GM12878 (cell line): ENCODE results near the gene PTPRM. TPM values are rescaled to one million over a fixed set of nuclear protein-coding genes. Genes with fewer than 3 reads are reported as not detected.

Source experiments
- ATAC-seq: fragments of 200-7000 bp; cut with Tn5 transposase; 3 replicates; pipeline ENCODE4 v1.9.1; 2020; ENCODE audit warnings: mild to moderate bottlenecking, moderate library complexity
- BruUV-seq: library from RNA; stranded (reverse); fragments of 400-500 nt; replicated peaks from 2 replicates; lab custom pipeline; 2021; lab: Mats Ljungman, UMichigan
- CTCF ChIA-PET: fragments of 300-600 bp; sonication (Branson Sonifier 250); formaldehyde crosslinking; extraction: SDS; loops from one replicate; lab custom pipeline; 2021; ENCODE audit warnings: inconsistent platforms; lab: Yijun Ruan, JAX
- POLR2A ChIA-PET: fragments of 350-600 bp; formaldehyde crosslinking; extraction: SDS; loops from one replicate; lab custom pipeline; 2021; ENCODE audit warnings: inconsistent platforms; lab: Charles Lee
- RAD21 ChIA-PET: fragments of 300-600 bp; sonication (Branson Sonifier 250); formaldehyde crosslinking; loops from one replicate; lab custom pipeline; 2023; ENCODE audit warnings: antibody characterized with exemption; ENCODE audit not compliant: unreplicated experiment; lab: Charles Lee
- SMC1A ChIA-PET: fragments of 300-600 bp; sonication (Branson Sonifier 250); formaldehyde crosslinking; loops from one replicate; lab custom pipeline; 2023; ENCODE audit not compliant: unreplicated experiment, uncharacterized antibody; lab: Charles Lee
- DNase-seq: peaks from one replicate; pipeline ENCODE4 v3.0.0-alpha.2; 2011; ENCODE audit warnings: low read depth, low spot score
- FAIRE-seq: peaks from 3 replicates; lab custom pipeline; 2011; peaks lifted over from hg19 to GRCh38; lab: Jason Lieb, UNC
- H2AFZ ChIP-seq: 2 replicates; pipeline ENCODE4 v1.6.0; 2011; ENCODE audit warnings: low read depth, low read length, control low read depth; ENCODE audit not compliant: control insufficient read depth
- H3K27ac ChIP-seq: 2 replicates; pipeline ENCODE4 v1.5.1; 2011; ENCODE audit warnings: control low read depth; ENCODE audit not compliant: control insufficient read depth, insufficient read depth
- H3K27me3 ChIP-seq, 2 experiments: replicated peaks in 1 of 2; 2 replicates each; pipeline versions ENCODE4 v1.6.0 to v1.6.1; 2011; ENCODE audit warnings: low read length in 1 of 2; ENCODE audit not compliant: control insufficient read depth in 2 of 2, insufficient read depth in 2 of 2
- H3K36me3 ChIP-seq, 2 experiments: 2 replicates each; pipeline ENCODE4 v1.5.1; 2011; ENCODE audit warnings: low read length in 1 of 2; ENCODE audit not compliant: control insufficient read depth in 2 of 2, insufficient read depth in 2 of 2
- H3K4me1 ChIP-seq: 2 replicates; pipeline ENCODE4 v1.6.1; 2011; ENCODE audit warnings: mild to moderate bottlenecking, low read length, moderate library complexity, mixed read lengths; ENCODE audit not compliant: control insufficient read depth, insufficient read depth
- H3K4me2 ChIP-seq: 2 replicates; pipeline ENCODE4 v1.6.0; 2011; ENCODE audit warnings: control low read depth; ENCODE audit not compliant: control insufficient read depth, insufficient read depth
- H3K4me3 ChIP-seq: fragments of 200-600 bp; sonication (generic); 2 replicates; pipeline ENCODE4 v1.5.1; 2016
- H3K79me2 ChIP-seq: 2 replicates; pipeline ENCODE4 v1.6.0; 2011; ENCODE audit warnings: low read length; ENCODE audit not compliant: control insufficient read depth, insufficient read depth
- H3K9ac ChIP-seq: 2 replicates; pipeline ENCODE4 v1.8.0; 2011; ENCODE audit warnings: low read length, control low read depth, mixed read lengths; ENCODE audit not compliant: control insufficient read depth, insufficient read depth
- H3K9me3 ChIP-seq: replicated peaks from 3 replicates; pipeline ENCODE4 v1.5.1; 2011; ENCODE audit warnings: mild to moderate bottlenecking, low read length; ENCODE audit not compliant: control insufficient read depth, insufficient read depth
- H4K20me1 ChIP-seq: 2 replicates; pipeline ENCODE4 v1.6.0; 2011; ENCODE audit not compliant: control insufficient read depth, insufficient read depth
- ASH2L ChIP-seq: fragments of 300-600, 200-600 bp; sonication (generic); IDR thresholded peaks from 2 replicates; pipeline ENCODE4 v1.6.1; 2017; ENCODE audit warnings: low read depth, mild to moderate bottlenecking, borderline replicate concordance
- BCL11A ChIP-seq: IDR thresholded peaks from 2 replicates; pipeline ENCODE4 v1.6.1; 2011; ENCODE audit warnings: low read depth, low read length
- BMI1 ChIP-seq: fragments of 450-650 bp; IDR thresholded peaks from 2 replicates; pipeline ENCODE4 v1.6.1; 2016; ENCODE audit warnings: mild to moderate bottlenecking, moderate library complexity, borderline replicate concordance
- CBFB ChIP-seq: IDR thresholded peaks from 2 replicates; pipeline ENCODE4 v1.6.1; 2016; ENCODE audit warnings: antibody characterized with exemption, low read depth
- CBX5 ChIP-seq: sonication (generic); IDR thresholded peaks from 2 replicates; pipeline ENCODE4 v1.6.1; 2016; ENCODE audit warnings: low read depth, moderate library complexity, mild to moderate bottlenecking, inconsistent platforms
- ETV6 ChIP-seq, 2 experiments: fragments of 450-650 bp in 1 of 2; IDR thresholded peaks in 1 of 2; conservative IDR thresholded peaks in 1 of 2; 2 replicates each; pipeline ENCODE4 v1.6.1; 2014; ENCODE audit warnings: antibody characterized with exemption in 1 of 2, borderline replicate concordance in 1 of 2, low read depth in 1 of 2, mild to moderate bottlenecking in 1 of 2, moderate library complexity in 1 of 2
- HDAC6 ChIP-seq: fragments of 200-600 bp; sonication (generic); IDR thresholded peaks from one replicate; pipeline ENCODE4 v1.8.0; 2017; ENCODE audit warnings: antibody characterized with exemption; ENCODE audit not compliant: unreplicated experiment
- MEF2A ChIP-seq: IDR thresholded peaks from 2 replicates; pipeline ENCODE4 v1.6.1; 2011; ENCODE audit warnings: low read depth, mild to moderate bottlenecking, low read length, moderate library complexity; ENCODE audit not compliant: insufficient read depth
- MTA3 ChIP-seq: IDR thresholded peaks from 2 replicates; pipeline ENCODE4 v1.6.1; 2012; ENCODE audit warnings: low read length, inconsistent platforms, borderline replicate concordance
- NFXL1 ChIP-seq: fragments of 450-650 bp; IDR thresholded peaks from 2 replicates; pipeline ENCODE4 v1.6.1; 2017; ENCODE audit warnings: antibody characterized with exemption, mild to moderate bottlenecking, borderline replicate concordance
- POLR2A ChIP-seq: IDR thresholded peaks from 2 replicates; pipeline ENCODE4 v1.6.1; 2011; ENCODE audit warnings: low read depth, mild to moderate bottlenecking, low read length
- RFX5 ChIP-seq: IDR thresholded peaks from 2 replicates; pipeline ENCODE4 v1.6.1; 2011; ENCODE audit warnings: low read depth, low read length, improper control_type of control experiment
- SMC3 ChIP-seq: IDR thresholded peaks from 2 replicates; pipeline ENCODE4 v1.6.1; 2011; ENCODE audit warnings: low read length, improper control_type of control experiment, borderline replicate concordance
- WRNIP1 ChIP-seq: IDR thresholded peaks from 2 replicates; pipeline ENCODE4 v1.6.1; 2011; ENCODE audit warnings: low read depth, low read length, improper control_type of control experiment, borderline replicate concordance
- ZNF217 ChIP-seq: fragments of 450-650 bp; IDR thresholded peaks from 2 replicates; pipeline ENCODE4 v1.6.1; 2017; ENCODE audit warnings: antibody characterized with exemption, mild to moderate bottlenecking
- ZSCAN29 ChIP-seq: fragments of 450-650 bp; IDR thresholded peaks from 2 replicates; pipeline ENCODE4 v1.6.1; 2017; ENCODE audit warnings: mild to moderate bottlenecking, moderate library complexity
- WGBS: methylation state at CpG from one replicate; pipeline ENCODE4 v1.1.6; 2016; ENCODE audit warnings: low lambda C conversion rate; ENCODE audit not compliant: insufficient replicate concordance, insufficient coverage; ENCODE audit errors: missing lambda C conversion rate; 5-methylcytosine and 5-hydroxymethylcytosine counted together
- in situ Hi-C: fragments of 300-500 bp; cut with MboI; formaldehyde crosslinking; loops from 9 replicates; pipeline ENCODE4 v1.14.3; 2018; ENCODE audit warnings: mixed read lengths
- intact Hi-C: fragments of 100-400 bp; cut with micrococcal nuclease; formaldehyde crosslinking; loops from one replicate; pipeline ENCODE4 v1.14.2; 2022; ENCODE audit not compliant: unreplicated experiment
- polyA plus RNA-seq, 11 experiments: library from polyadenylated mRNA; depleted of rRNA in 4 of 11; unstranded in 6 of 11; stranded (reverse) in 5 of 11; fragments of >200 nt; fragmentation: Nextera tagmentation in 4 of 11; fragmentation: Illumina TruSeq in 1 of 11; extraction: Ambion mirVana in 4 of 11; extraction: Trizol in 1 of 11; gene quantifications; 1 replicate in 1 of 11; 2 replicates in 10 of 11; pipeline versions ENCODE4 v1.2.1 to v1.2.3, GENCODE V29; 2011 to 2016; ENCODE audit warnings: inconsistent platforms in 2 of 11, missing spikeins in 2 of 11, low read depth in 1 of 11
- total RNA-seq, 4 experiments: library from RNA; depleted of rRNA in 3 of 4; stranded (reverse); fragments of >200 nt in 3 of 4; fragmentation: Illumina TruSeq in 1 of 4; extraction: Trizol in 1 of 4; gene quantifications; 2 replicates each; pipeline versions ENCODE4 v1.2.1 to v1.2.3, GENCODE V29; 2013 to 2021

The PTPRM gene
- total and polyA plus RNA-seq, 10 of the 15 experiments (the other 5 are each of a cell fraction or from before 2014, with no cell fraction given): 0.07 to 22.6 (median 0.60) TPM

DNA sequence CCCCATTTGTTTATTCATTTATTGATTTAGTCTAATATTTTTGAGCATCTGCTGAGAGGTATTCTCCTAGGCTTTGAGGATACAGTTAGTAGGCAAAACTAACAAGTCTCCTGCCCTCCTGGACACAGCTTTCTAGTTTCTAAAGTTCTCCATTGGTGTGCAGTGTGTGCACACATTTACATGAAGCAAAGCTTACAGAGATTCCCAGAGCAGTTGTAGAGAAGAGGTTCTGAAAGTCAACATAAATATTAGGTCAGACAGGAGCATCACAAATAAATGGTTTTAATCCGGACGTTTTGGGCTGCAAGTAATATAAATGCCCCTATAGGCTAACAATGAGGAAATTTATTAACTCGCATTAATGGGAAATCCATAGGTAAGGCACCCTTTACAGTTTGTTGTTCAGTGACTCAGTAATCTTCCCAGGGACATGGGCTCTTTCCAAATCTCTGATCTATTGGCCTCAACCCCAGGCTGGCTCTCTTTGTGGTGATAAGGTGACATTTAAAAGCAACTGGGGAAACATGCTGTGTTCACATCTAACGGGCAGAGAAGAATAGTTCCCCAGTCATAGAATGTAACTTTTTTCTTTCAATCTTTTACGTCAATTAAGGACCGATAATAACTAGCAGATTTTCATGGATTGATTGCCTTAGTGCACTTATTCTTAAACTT, 407.2 kb downstream of the PTPRM start:
- in situ Hi-C loops: no loop called here
- Histone ChIP-seq H3K36me3 (no peaks in the 10 kb centered on the region), H3K27me3 (no peaks in the 10 kb centered on the region), H3K4me3 (no peak overlapping the region), H4K20me1 (no peaks in the 10 kb centered on the region), H2AFZ (no peak overlapping the region), H3K9me3 (no peaks in the 10 kb centered on the region), H3K4me1 (no peaks in the 10 kb centered on the region)
- ATAC-seq (no peak), FAIRE-seq (no peak)
- WGBS: 60% methylated on average over 6 of the region's 6 CpGs
- POLR2A ChIA-PET: no interaction called here
- CTCF ChIA-PET: interaction anchor here (1.1 kb wide), 1 partner anchor 11 kb away, joined by 3 read pairs; no protein-coding TSS in a partner anchor
- SMC1A ChIA-PET: no interaction called here
- no TSS peak for BruUV-seq
- TF ChIP-seq CBFB (no peak), BMI1 (no peak), ZNF217 (no peak), HDAC6 (no peak), ASH2L (no peak), SMC3 (no peak), ZSCAN29 (no peak), NFXL1 (no peak), MEF2A (no peak), WRNIP1 (no peak), BCL11A (no peak), CBX5 (no peak), MTA3 (no peak), POLR2A (no peak), ETV6 (conservative IDR thresholded peaks at IDR 0.05 in 1 of 2, IDR thresholded peaks at IDR 0.05 in 1 of 2; ENCODE audit: borderline replicate concordance in 1 of 2, low read depth in 1 of 2) (no peak), RFX5 (no peak)
- TF ChIP-seq, all 136 proteins: peak for 0
- no peak overlapping the region for H3K4me2 ChIP-seq
- RAD21 ChIA-PET: no interaction called here
- intact Hi-C loops: no loop called here
- H3K79me2 ChIP-seq: no peaks in the 10 kb centered on the region
- no peak overlapping the region for H3K9ac ChIP-seq
- no peak overlapping the region for H3K27ac ChIP-seq
- no peak for DNase-seq
